Measurements from ENCODE around the gene SYNM.

DNA sequence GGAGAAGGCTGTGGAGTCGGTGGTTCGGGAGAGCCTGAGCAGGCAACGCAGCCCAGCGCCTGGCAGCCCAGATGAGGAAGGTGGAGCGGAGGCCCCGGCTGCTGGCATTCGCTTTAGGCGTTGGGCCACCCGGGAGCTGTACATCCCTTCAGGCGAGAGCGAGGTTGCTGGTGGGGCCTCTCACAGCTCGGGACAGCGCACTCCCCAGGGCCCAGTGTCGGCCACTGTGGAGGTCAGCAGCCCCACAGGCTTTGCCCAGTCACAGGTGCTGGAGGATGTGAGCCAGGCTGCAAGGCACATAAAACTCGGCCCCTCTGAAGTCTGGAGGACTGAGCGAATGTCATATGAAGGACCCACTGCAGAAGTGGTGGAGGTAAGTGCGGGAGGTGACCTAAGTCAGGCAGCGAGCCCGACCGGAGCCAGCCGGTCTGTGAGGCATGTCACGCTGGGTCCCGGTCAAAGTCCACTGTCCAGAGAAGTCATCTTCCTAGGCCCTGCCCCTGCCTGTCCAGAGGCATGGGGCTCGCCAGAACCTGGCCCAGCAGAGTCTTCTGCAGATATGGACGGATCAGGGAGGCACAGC lies 26.7 kb downstream of the SYNM start:
- TF ChIP-seq EZH2 (IDR thresholded peaks at IDR 0.05; ENCODE audit: borderline replicate concordance, insufficient read depth, low read length, poor library complexity, severe bottlenecking) (no peak), POLR2AphosphoS5 (IDR thresholded peaks at IDR 0.05) (no peak), TAF1 (IDR thresholded peaks at IDR 0.05; ENCODE audit: low read depth) (no peak)
- TF ChIP-seq, protein P1, sequence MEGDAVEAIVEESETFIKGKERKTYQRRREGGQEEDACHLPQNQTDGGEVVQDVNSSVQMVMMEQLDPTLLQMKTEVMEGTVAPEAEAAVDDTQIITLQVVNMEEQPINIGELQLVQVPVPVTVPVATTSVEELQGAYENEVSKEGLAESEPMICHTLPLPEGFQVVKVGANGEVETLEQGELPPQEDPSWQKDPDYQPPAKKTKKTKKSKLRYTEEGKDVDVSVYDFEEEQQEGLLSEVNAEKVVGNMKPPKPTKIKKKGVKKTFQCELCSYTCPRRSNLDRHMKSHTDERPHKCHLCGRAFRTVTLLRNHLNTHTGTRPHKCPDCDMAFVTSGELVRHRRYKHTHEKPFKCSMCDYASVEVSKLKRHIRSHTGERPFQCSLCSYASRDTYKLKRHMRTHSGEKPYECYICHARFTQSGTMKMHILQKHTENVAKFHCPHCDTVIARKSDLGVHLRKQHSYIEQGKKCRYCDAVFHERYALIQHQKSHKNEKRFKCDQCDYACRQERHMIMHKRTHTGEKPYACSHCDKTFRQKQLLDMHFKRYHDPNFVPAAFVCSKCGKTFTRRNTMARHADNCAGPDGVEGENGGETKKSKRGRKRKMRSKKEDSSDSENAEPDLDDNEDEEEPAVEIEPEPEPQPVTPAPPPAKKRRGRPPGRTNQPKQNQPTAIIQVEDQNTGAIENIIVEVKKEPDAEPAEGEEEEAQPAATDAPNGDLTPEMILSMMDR (IDR thresholded peaks at IDR 0.05; ENCODE audit: poor library complexity, severe bottlenecking) = no peak
